ENCODE measurements around the gene GALNT18. TPM values are rescaled to one million over a fixed set of nuclear protein-coding genes. Genes with fewer than 3 reads are reported as not detected.

GALNT18 gene
- total RNA-seq, 1 experiment from 2014 or later: 1.7 TPM

- H3T11ph ChIP-seq (ENCODE audit: low read length): no peak overlapping the region
- H4K91ac ChIP-seq (ENCODE audit: insufficient read length, low read depth, low read length): no peak overlapping the region
- H2BK20ac ChIP-seq (ENCODE audit: low read depth, low read length, poor library complexity, severe bottlenecking): no peak overlapping the region
- Mint-ChIP-seq H3K4me1 (peaks cover 12 to 15% of the 10 kb centered on the region in 2 experiments), H3K4me3 (no peak overlapping the region), H3K27ac (peak overlapping the region in 1 of 3 experiments; percentile 19; a peak in 2 of 7 replicates), H3K27me3 (ENCODE audit: low read depth) (no peaks in the 10 kb centered on the region; the same call in 1 of the 2 replicates), H3K9me3 (no peaks in the 10 kb centered on the region; a peak in 1 of 5 replicates), H3K36me3 (ENCODE audit: insufficient read depth in 1 of 3, low read depth in 3 of 3) (no peaks in the 10 kb centered on the region; a peak in 1 of 7 replicates)
- H3K9ac ChIP-seq (ENCODE audit: extremely low read depth, insufficient read length, low read length): no peak overlapping the region
- no peak overlapping the region for H2AK5ac ChIP-seq (ENCODE audit: insufficient read length, low read length)
- H3K23ac ChIP-seq (ENCODE audit: insufficient read length, low read depth, low read length): no peak overlapping the region
- no peak overlapping the region for H2BK120ac ChIP-seq (ENCODE audit: low read depth, low read length, poor library complexity, severe bottlenecking)
- no peak overlapping the region for H3K4me2 ChIP-seq (ENCODE audit: insufficient read depth, insufficient read length, low read length)
- no peak overlapping the region for H2BK12ac ChIP-seq (ENCODE audit: insufficient read length, low read depth, low read length)
- no peak overlapping the region for H2AFZ ChIP-seq (ENCODE audit: low read length)
- H3K23me2 ChIP-seq (ENCODE audit: insufficient read length, low read depth, low read length, poor library complexity, severe bottlenecking): no peaks in the 10 kb centered on the region
- no peak for DNase-seq
- H2BK15ac ChIP-seq (ENCODE audit: low read depth, low read length): no peak overlapping the region
- WGBS (ENCODE audit: extremely low coverage, insufficient read length, low lambda C conversion rate): no CpG with 5 or more reads among the region's 3 CpGs
- TF ChIP-seq, protein P1, sequence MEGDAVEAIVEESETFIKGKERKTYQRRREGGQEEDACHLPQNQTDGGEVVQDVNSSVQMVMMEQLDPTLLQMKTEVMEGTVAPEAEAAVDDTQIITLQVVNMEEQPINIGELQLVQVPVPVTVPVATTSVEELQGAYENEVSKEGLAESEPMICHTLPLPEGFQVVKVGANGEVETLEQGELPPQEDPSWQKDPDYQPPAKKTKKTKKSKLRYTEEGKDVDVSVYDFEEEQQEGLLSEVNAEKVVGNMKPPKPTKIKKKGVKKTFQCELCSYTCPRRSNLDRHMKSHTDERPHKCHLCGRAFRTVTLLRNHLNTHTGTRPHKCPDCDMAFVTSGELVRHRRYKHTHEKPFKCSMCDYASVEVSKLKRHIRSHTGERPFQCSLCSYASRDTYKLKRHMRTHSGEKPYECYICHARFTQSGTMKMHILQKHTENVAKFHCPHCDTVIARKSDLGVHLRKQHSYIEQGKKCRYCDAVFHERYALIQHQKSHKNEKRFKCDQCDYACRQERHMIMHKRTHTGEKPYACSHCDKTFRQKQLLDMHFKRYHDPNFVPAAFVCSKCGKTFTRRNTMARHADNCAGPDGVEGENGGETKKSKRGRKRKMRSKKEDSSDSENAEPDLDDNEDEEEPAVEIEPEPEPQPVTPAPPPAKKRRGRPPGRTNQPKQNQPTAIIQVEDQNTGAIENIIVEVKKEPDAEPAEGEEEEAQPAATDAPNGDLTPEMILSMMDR (conservative IDR thresholded peaks at IDR 0.05): no peak
- no peak overlapping the region for H3K18ac ChIP-seq (ENCODE audit: insufficient read length, low read depth, low read length)
- H4K5ac ChIP-seq (ENCODE audit: insufficient read length, low read depth, low read length): no peak overlapping the region
- H3K27me3 ChIP-seq (ENCODE audit: insufficient read depth, low read length): no peaks in the 10 kb centered on the region
- H4K8ac ChIP-seq (replicated peaks; ENCODE audit: insufficient read length, low read depth, low read length): no peak overlapping the region
- H3K4ac ChIP-seq (ENCODE audit: low read depth, low read length): no peak overlapping the region
- no peak overlapping the region for H3K27ac ChIP-seq (ENCODE audit: insufficient read length, low read depth, low read length)
- H3K79me2 ChIP-seq (ENCODE audit: insufficient read depth, low read length): no peaks in the 10 kb centered on the region
- no peak overlapping the region for H3K56ac ChIP-seq (ENCODE audit: insufficient read length, low read depth, low read length)
- H3K79me1 ChIP-seq (ENCODE audit: insufficient read depth, low read depth, low read length, poor library complexity, severe bottlenecking): no peaks in the 10 kb centered on the region
- H4K20me1 ChIP-seq (ENCODE audit: control insufficient read depth, insufficient read depth, insufficient read length): peaks cover 2% of the 10 kb centered on the region
- no peak overlapping the region for H3K14ac ChIP-seq (ENCODE audit: insufficient read depth, low read length)
- no peaks in the 10 kb centered on the region for H3K9me3 ChIP-seq (ENCODE audit: control insufficient read depth, low read depth, low read length)
- H2BK5ac ChIP-seq (ENCODE audit: insufficient read length, low read length): no peak overlapping the region
- H3K4me1 ChIP-seq (ENCODE audit: insufficient read depth, low read length): no peaks in the 10 kb centered on the region
These were observed 172.5 kb downstream of the GALNT18 start for GRCh38 chr11:11449327-11449726.
